Measurements from ENCODE around the gene GALNT14.

Gene GALNT14

DNA sequence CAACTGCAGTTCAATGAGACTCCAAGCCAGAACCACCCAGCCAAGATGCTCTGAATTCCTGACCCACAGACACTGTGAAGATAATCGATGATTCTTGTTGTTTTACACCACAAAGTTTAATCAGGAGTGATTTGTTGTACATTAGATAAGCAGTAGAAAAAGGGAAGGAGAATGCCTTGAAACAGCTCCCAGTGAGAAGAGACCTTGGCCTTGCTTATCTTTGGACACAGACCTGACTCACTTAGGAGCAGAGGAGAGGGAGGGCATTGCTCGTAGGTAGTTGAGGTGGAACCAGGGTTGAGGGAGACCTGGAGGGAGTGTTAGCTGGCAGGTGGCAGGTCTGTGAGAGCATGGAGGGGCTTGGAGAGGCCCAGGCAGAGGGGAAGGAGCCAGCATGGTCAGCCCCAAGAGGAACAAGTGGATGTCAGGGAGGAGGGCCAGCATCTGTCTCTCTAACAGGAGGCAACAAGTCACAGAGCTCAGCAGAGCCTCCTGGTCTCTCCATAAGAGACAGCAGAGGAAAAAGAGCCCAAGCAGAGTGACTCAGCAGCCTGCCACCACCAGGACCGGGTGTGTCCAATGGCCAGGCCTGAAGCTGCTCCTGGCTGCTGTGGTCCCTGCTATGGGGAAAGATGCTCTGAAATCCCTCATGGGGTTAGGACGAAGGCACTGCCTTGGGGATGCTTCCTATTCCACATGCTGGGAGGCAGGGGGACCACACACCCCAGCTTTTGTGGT is 169.4 kb downstream of the GALNT14 start:
- DNase-seq: no peak

GRCh38 chr2:30966786-30967185 is 171.5 kb downstream of the GALNT14 start:
- no peak for DNase-seq

GRCh38 chr2:30965022-30965531 is 173.2 kb downstream of the GALNT14 start:
- DNase-seq: no peak

- no peak for DNase-seq
Measured at GRCh38 chr2:30964334-30965005, 173.8 kb downstream of the GALNT14 start.

- no peak for DNase-seq
Measured at GRCh38 chr2:30963184-30963583, 175.1 kb downstream of the GALNT14 start.

DNA sequence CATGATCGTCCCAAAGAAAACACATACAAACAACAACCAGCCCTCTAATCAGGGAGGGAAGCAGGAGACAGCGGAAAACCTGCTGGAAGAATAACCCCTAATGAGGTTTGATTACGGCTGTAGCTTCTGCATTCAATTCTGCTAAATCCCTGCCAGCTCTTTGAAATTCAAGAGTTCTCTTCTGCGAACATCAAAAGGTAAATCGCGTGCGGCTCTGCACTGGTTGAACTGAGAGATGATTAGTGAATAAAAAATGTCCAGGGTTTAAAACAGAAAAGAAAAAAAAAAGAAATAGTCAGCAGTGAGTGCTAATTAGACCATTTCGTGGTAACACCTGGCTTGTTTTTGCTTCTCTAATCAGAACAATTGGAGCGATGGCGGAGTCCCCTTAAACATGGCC is 178.0 kb downstream of the GALNT14 start:
- DNase-seq: no peak

- no peak for DNase-seq
Measured at GRCh38 chr2:30959653-30960052, 178.6 kb downstream of the GALNT14 start.

GRCh38 chr2:30958918-30959265 is 179.3 kb downstream of the GALNT14 start:
- no peak for DNase-seq

GRCh38 chr2:30958193-30958917 is 179.9 kb downstream of the GALNT14 start:
- no peak for DNase-seq

- no peak for DNase-seq
Measured at GRCh38 chr2:30957591-30957990, 180.6 kb downstream of the GALNT14 start.

DNA sequence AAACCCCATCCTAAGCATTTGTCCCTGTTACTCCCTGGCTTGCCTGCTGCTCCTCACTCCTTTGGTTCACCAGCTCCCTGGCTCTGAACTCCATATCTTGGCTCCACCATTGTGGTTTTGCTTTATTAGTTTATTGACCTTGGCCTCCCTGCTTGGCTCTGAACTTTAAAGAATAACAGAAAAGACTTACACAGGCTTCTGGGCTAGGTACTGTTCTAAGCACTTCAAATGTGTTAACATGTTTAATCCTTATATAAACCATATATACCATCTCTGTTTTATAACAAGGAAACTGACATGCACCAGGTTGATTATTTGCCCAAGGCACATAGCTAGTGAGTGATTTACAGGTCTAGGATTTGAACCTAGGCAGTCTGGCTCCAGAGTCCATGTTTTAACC is 181.2 kb downstream of the GALNT14 start:
- no peak for DNase-seq

GRCh38 chr2:30955516-30956132 is 182.6 kb downstream of the GALNT14 start:
- no peak for DNase-seq

DNA sequence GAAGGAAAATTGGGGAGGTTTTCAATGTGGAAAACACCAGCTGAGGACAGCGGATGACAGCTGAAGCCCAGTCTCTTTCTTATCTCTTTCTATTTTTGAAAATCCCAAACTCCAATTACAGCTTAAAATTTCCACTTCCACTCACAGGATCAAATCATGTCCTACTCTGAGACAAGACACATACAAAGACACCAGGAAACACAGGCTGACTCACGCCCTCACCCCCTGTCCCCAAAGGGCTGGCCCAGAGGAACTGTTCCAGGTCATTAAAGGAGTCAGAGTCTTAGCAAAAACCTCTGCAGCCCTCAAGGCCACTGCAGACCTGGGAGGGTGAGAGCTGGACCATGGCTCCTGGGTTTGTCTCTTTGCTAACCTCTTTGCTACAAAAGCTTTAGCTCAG is 187.9 kb downstream of the GALNT14 start:
- no peak for DNase-seq

DNA sequence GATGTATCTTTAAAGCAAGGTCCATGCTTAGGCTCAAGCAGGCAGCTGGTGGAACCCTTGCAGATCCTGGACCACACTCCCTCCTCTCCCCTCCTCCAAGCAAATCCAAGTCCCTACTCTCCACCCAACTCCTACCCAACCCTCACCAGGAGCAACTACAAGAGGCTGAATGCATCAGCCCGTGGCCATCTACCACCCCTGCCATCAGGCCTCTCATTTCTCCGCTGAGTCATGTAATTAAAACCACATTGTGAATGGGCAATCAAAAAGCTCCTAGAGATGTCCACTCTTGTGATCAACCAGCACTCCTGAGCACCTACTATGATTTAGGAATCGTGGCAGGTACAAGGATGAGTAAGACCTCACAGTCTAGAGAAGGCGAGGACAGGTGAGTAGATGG is 188.8 kb downstream of the GALNT14 start:
- no peak for DNase-seq

DNA sequence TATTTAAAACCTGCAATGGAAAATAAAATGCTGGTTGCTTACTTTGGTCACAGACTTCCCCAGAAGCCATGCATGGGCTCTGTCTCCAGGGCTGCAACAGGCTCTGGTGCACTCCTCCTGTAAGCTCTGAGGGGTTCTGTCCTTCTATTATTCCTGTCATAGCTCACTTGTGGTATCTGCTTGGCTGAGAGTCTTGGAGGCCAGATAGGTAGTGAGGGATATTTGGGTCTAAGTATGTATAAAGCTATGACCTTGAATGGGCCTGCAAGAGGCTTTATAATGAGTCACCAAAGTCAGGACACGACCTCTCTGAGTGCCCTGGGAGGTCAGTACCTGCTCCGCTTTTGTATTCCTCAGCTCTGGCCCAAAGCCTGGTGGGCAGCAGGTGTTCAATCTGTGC is 189.4 kb downstream of the GALNT14 start:
- no peak for DNase-seq

DNA sequence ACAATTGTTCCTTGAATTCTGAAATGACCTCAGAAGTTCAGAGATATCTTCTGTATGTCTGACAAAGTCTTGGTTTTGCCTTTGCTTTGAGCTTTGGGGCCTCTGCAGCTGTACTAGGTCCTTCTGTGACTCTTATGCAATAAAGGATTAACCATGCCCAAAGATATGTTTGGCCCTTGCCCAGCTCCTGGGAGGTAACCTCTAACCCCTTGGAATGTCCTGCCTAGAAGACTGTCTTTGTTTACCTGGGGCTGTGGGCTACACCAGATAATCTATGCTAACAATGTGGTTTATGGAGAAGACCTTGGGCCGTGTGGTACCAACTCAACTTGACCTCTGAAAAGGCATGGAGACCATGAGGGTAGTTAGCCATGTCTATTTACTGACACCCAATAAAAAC is 190.1 kb downstream of the GALNT14 start:
- DNase-seq: no peak

GRCh38 chr2:30947686-30948085 is 190.6 kb downstream of the GALNT14 start:
- DNase-seq: no peak

DNA sequence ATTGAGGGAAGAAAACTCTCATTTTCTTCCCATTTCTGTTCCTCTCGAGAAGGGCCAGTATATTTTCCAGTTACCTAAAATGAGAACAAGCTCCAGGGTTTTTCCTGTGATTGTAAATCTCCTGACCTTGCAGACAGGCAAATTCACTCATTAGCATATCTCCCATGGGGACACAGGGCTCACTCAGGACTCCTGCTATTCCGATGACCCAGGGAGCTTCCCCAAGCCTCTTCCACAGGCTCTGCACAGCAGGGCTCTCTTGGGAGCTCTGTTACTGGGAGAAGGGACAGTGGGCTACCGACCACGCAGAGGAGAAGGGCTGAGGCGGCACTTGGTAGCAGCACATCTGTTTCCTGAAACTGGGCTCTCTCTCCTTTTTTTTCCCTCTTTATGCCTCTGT is 195.8 kb downstream of the GALNT14 start:
- DNase-seq: no peak

GRCh38 chr2:30940839-30941238 is 197.4 kb downstream of the GALNT14 start:
- no peak for DNase-seq

- no peak for DNase-seq
Measured at GRCh38 chr2:30939364-30939763, 198.9 kb downstream of the GALNT14 start.

- no peak for DNase-seq
Measured at GRCh38 chr2:30938196-30938595, 200.0 kb downstream of the GALNT14 start.

GRCh38 chr2:30936977-30937376 is 201.3 kb downstream of the GALNT14 start:
- no peak for DNase-seq

- no peak for DNase-seq
Measured at GRCh38 chr2:30935795-30936194, 202.4 kb downstream of the GALNT14 start.
